OCI-LY1 (cell line): ENCODE measurements around the gene CRADD.

Experiments used
- EZH2 ChIP-seq: fragments of 200-600 bp; sonication (generic), shearing (Covaris generic); IDR thresholded peaks from 2 replicates; pipeline ENCODE4 v1.8.0; 2017; ENCODE audit warnings: borderline replicate concordance, mixed run types, mild to moderate bottlenecking, antibody characterized with exemption, low read length, moderate library complexity, mixed read lengths
- TF ChIP-seq, protein P1 (sequence below): fragments of 200-600 bp; sonication (generic), shearing (Covaris generic); IDR thresholded peaks from 2 replicates; pipeline ENCODE4 v1.5.1; 2017; ENCODE audit warnings: mild to moderate bottlenecking, antibody characterized with exemption, low read length, moderate library complexity, mixed read lengths

DNA sequence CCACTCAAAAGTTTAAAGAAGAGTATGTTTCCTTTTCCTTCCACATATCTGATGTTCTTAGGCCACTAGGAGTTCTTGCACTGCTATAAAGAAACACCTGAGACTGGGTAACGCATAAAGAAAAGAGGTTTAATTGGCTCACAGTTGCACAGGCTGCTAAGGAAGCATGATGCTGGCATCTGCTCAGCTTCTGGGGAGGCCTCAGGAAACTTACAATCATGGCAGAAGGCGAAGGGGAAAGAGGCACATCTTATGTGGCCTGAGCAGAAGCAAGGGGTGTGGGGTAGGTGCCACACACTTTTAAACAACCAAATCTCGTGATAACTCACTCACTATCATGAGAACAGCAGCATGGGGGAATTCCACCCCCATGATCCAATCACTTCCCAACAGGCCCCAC is 7.7 kb upstream of the CRADD start:
- TF ChIP-seq, protein P1, sequence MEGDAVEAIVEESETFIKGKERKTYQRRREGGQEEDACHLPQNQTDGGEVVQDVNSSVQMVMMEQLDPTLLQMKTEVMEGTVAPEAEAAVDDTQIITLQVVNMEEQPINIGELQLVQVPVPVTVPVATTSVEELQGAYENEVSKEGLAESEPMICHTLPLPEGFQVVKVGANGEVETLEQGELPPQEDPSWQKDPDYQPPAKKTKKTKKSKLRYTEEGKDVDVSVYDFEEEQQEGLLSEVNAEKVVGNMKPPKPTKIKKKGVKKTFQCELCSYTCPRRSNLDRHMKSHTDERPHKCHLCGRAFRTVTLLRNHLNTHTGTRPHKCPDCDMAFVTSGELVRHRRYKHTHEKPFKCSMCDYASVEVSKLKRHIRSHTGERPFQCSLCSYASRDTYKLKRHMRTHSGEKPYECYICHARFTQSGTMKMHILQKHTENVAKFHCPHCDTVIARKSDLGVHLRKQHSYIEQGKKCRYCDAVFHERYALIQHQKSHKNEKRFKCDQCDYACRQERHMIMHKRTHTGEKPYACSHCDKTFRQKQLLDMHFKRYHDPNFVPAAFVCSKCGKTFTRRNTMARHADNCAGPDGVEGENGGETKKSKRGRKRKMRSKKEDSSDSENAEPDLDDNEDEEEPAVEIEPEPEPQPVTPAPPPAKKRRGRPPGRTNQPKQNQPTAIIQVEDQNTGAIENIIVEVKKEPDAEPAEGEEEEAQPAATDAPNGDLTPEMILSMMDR: no peak
- no peak for TF ChIP-seq EZH2
